Measurements from ENCODE around the gene CPN1. TPM values are rescaled to one million over a fixed set of nuclear protein-coding genes. Genes with fewer than 3 reads are reported as not detected.
A peak's percentile ranks its signal among the peaks of the same experiment; 100 is the strongest.

The CPN1 gene
- total RNA-seq, 1 donor from 2014 or later = not detected

DNA sequence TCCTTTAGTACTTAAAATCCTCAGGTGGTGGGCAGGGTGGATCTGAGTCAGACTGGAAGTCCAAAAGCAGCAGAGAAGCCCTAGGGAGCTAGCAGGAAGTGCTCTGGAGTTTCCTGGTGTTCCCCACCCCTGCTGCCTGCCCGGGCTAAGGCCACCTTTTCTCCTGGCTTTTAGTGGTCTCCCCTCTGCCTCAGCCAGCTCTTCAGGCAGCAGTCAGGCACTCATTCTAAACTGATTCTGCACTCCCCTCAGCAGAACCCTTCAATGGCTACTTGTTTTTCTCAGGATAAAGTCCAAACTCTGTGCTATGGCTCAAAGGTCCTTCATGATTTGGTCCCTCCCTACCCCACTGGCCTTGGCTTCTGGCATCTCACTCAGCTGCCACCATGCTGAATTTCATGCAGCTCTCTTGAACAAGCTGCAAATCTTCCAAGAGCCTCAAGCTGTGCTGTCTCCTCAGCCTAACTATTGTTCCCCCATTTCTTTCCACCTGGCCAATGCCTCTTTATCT is 43.1 kb downstream of the CPN1 start:
- peak overlapping the region; percentile 3 for H3K4me2 ChIP-seq (ENCODE audit: low read length)
- H3K4me3 ChIP-seq (ENCODE audit: insufficient read depth, low read depth, low read length) = no peak overlapping the region
- H3K4me1 Mint-ChIP-seq (ENCODE audit: low read depth, unreplicated experiment) = peaks cover 8% of the 10 kb centered on the region
- no peak for DNase-seq (ENCODE audit: low read depth)
- H4K20me1 ChIP-seq (ENCODE audit: insufficient read depth, low read length) = no peaks in the 10 kb centered on the region
- H3K9me3 ChIP-seq (ENCODE audit: insufficient read depth, low read depth, low read length) = no peaks in the 10 kb centered on the region
- peaks cover 2% of the 10 kb centered on the region for H3K36me3 Mint-ChIP-seq (ENCODE audit: low read depth, unreplicated experiment)
- no peak overlapping the region for H3K4me3 Mint-ChIP-seq (ENCODE audit: unreplicated experiment)
- H3K27me3 ChIP-seq (ENCODE audit: insufficient read depth, low read length) = no peaks in the 10 kb centered on the region
- no peaks in the 10 kb centered on the region for H3K79me2 ChIP-seq (ENCODE audit: insufficient read depth, low read length)
- peaks cover 2% of the 10 kb centered on the region for H3K9me3 Mint-ChIP-seq (ENCODE audit: unreplicated experiment)
- no peaks in the 10 kb centered on the region for H3K4me1 ChIP-seq (ENCODE audit: insufficient read depth, low read length)
- FAIRE-seq = no peak
- H3K27ac ChIP-seq (ENCODE audit: low read depth, low read length) = no peak overlapping the region
- no peaks in the 10 kb centered on the region for H3K36me3 ChIP-seq (ENCODE audit: insufficient read depth, low read length)
- peak overlapping the region; percentile 44 for H2AFZ ChIP-seq (ENCODE audit: low read depth, low read length)
- H3K9ac ChIP-seq (ENCODE audit: low read length) = no peak overlapping the region
- H3K27ac Mint-ChIP-seq (ENCODE audit: unreplicated experiment) = no peak overlapping the region
- TF ChIP-seq, protein P1, sequence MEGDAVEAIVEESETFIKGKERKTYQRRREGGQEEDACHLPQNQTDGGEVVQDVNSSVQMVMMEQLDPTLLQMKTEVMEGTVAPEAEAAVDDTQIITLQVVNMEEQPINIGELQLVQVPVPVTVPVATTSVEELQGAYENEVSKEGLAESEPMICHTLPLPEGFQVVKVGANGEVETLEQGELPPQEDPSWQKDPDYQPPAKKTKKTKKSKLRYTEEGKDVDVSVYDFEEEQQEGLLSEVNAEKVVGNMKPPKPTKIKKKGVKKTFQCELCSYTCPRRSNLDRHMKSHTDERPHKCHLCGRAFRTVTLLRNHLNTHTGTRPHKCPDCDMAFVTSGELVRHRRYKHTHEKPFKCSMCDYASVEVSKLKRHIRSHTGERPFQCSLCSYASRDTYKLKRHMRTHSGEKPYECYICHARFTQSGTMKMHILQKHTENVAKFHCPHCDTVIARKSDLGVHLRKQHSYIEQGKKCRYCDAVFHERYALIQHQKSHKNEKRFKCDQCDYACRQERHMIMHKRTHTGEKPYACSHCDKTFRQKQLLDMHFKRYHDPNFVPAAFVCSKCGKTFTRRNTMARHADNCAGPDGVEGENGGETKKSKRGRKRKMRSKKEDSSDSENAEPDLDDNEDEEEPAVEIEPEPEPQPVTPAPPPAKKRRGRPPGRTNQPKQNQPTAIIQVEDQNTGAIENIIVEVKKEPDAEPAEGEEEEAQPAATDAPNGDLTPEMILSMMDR (IDR thresholded peaks at IDR 0.05; ENCODE audit: insufficient read depth, low read depth, low read length) = no peak
- no peak for TF ChIP-seq EZH2 (IDR thresholded peaks at IDR 0.05; ENCODE audit: insufficient read depth, low read length)
- peaks cover 4% of the 10 kb centered on the region for H3K27me3 Mint-ChIP-seq (ENCODE audit: low read depth, unreplicated experiment)

DNA sequence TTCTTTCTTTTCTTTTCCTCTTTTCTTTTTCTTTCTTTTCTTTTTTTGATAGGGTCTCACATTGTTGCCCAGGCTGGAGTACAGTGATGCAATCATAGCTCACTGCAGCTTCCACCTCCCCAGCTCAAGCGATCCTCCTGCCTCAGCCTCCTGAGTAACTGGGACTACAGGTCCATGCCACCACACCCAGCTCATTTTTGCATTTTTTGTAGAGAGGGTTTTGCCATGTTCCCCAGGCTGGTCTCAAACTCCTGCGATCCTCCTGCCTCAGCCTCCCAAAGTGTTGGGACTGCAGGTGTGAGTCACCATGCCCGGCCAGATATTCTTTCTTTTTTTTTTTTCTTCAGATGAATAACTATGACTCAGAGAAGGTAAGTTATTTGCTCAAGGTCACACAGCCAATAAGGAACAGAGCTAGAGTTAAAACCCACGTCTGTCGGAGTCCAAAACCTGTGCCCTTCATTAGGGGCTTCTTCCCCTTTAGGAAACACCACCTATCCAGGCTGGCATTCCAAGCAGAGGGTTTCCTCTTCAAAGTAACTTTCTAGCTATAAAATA is 43.8 kb downstream of the CPN1 start:
- H3K4me2 ChIP-seq (ENCODE audit: low read length) = peak overlapping the region; percentile 3
- H3K36me3 Mint-ChIP-seq (ENCODE audit: low read depth, unreplicated experiment) = peaks cover 2% of the 10 kb centered on the region
- no peaks in the 10 kb centered on the region for H3K4me1 ChIP-seq (ENCODE audit: insufficient read depth, low read length)
- no peaks in the 10 kb centered on the region for H3K79me2 ChIP-seq (ENCODE audit: insufficient read depth, low read length)
- H3K9me3 ChIP-seq (ENCODE audit: insufficient read depth, low read depth, low read length) = no peaks in the 10 kb centered on the region
- peaks cover 5% of the 10 kb centered on the region for H3K4me1 Mint-ChIP-seq (ENCODE audit: low read depth, unreplicated experiment)
- no peak overlapping the region for H3K4me3 Mint-ChIP-seq (ENCODE audit: unreplicated experiment)
- H3K36me3 ChIP-seq (ENCODE audit: insufficient read depth, low read length) = no peaks in the 10 kb centered on the region
- no peak overlapping the region for H3K27ac ChIP-seq (ENCODE audit: low read depth, low read length)
- H2AFZ ChIP-seq (ENCODE audit: low read depth, low read length) = no peak overlapping the region
- no peak overlapping the region for H3K9ac ChIP-seq (ENCODE audit: low read length)
- DNase-seq (ENCODE audit: low read depth) (no peak), FAIRE-seq (no peak)
- H3K27ac Mint-ChIP-seq (ENCODE audit: unreplicated experiment) = no peak overlapping the region
- TF ChIP-seq, protein P1 (IDR thresholded peaks at IDR 0.05; ENCODE audit: insufficient read depth, low read depth, low read length) = no peak
- no peak for TF ChIP-seq EZH2 (IDR thresholded peaks at IDR 0.05; ENCODE audit: insufficient read depth, low read length)
- H3K4me3 ChIP-seq (ENCODE audit: insufficient read depth, low read depth, low read length) = no peak overlapping the region
- no peaks in the 10 kb centered on the region for H4K20me1 ChIP-seq (ENCODE audit: insufficient read depth, low read length)
- H3K9me3 Mint-ChIP-seq (ENCODE audit: unreplicated experiment) = peaks cover 5% of the 10 kb centered on the region
- H3K27me3 Mint-ChIP-seq (ENCODE audit: low read depth, unreplicated experiment) = peaks cover 4% of the 10 kb centered on the region
- H3K27me3 ChIP-seq (ENCODE audit: insufficient read depth, low read length) = no peaks in the 10 kb centered on the region

DNA sequence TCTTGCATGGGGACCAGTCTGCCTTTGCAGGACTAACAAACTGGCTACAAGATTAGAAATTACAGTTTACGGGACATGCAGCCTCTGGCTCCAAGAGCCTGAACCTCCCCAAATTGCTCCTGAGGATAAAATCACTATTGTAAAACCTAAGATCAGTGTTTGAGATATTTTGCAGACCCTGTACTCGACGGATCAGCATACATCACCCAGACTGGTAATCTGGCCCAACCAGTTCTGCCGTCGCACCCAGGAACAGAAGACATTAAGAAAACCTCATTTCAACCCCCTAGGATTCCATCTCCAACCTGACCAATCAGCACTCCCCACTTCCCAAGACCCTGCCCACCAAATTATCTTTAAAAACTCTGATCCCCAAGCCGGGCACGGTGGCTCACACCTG is 44.8 kb downstream of the CPN1 start:
- Histone ChIP-seq H3K27ac (ENCODE audit: low read depth, low read length) (no peak overlapping the region), H3K4me1 (ENCODE audit: insufficient read depth, low read length) (no peaks in the 10 kb centered on the region), H3K79me2 (ENCODE audit: insufficient read depth, low read length) (no peaks in the 10 kb centered on the region), H3K4me3 (ENCODE audit: insufficient read depth, low read depth, low read length) (no peak overlapping the region), H4K20me1 (ENCODE audit: insufficient read depth, low read length) (no peaks in the 10 kb centered on the region), H3K4me2 (ENCODE audit: low read length) (no peak overlapping the region), H3K27me3 (ENCODE audit: insufficient read depth, low read length) (no peaks in the 10 kb centered on the region), H2AFZ (ENCODE audit: low read depth, low read length) (no peak overlapping the region), H3K9me3 (ENCODE audit: insufficient read depth, low read depth, low read length) (no peaks in the 10 kb centered on the region), H3K9ac (ENCODE audit: low read length) (no peak overlapping the region), H3K36me3 (ENCODE audit: insufficient read depth, low read length) (no peaks in the 10 kb centered on the region)
- H3K36me3 Mint-ChIP-seq (ENCODE audit: low read depth, unreplicated experiment) = peaks cover 2% of the 10 kb centered on the region
- no peak overlapping the region for H3K4me3 Mint-ChIP-seq (ENCODE audit: unreplicated experiment)
- H3K27me3 Mint-ChIP-seq (ENCODE audit: low read depth, unreplicated experiment) = peaks cover 4% of the 10 kb centered on the region
- TF ChIP-seq EZH2 (IDR thresholded peaks at IDR 0.05; ENCODE audit: insufficient read depth, low read length) = no peak
- TF ChIP-seq, protein P1 (IDR thresholded peaks at IDR 0.05; ENCODE audit: insufficient read depth, low read depth, low read length) = no peak
- FAIRE-seq = no peak
- no peak for DNase-seq (ENCODE audit: low read depth)
- no peak overlapping the region for H3K27ac Mint-ChIP-seq (ENCODE audit: unreplicated experiment)
- peaks cover 5% of the 10 kb centered on the region for H3K9me3 Mint-ChIP-seq (ENCODE audit: unreplicated experiment)
- H3K4me1 Mint-ChIP-seq (ENCODE audit: low read depth, unreplicated experiment) = peaks cover 5% of the 10 kb centered on the region
